OCI-LY1 (cell line): Measurements from ENCODE around the gene ZNF346.

Experiments used
- EZH2 ChIP-seq: fragments of 200-600 bp; sonication (generic), shearing (Covaris generic); IDR thresholded peaks from 2 replicates; pipeline ENCODE4 v1.8.0; 2017; ENCODE audit warnings: borderline replicate concordance, mixed run types, mild to moderate bottlenecking, antibody characterized with exemption, low read length, moderate library complexity, mixed read lengths
- TF ChIP-seq, protein P1 (sequence below): fragments of 200-600 bp; sonication (generic), shearing (Covaris generic); IDR thresholded peaks from 2 replicates; pipeline ENCODE4 v1.5.1; 2017; ENCODE audit warnings: mild to moderate bottlenecking, antibody characterized with exemption, low read length, moderate library complexity, mixed read lengths

GRCh38 chr5:177040814-177041420 lies 18.4 kb downstream of the ZNF346 start:
- TF ChIP-seq, protein P1, sequence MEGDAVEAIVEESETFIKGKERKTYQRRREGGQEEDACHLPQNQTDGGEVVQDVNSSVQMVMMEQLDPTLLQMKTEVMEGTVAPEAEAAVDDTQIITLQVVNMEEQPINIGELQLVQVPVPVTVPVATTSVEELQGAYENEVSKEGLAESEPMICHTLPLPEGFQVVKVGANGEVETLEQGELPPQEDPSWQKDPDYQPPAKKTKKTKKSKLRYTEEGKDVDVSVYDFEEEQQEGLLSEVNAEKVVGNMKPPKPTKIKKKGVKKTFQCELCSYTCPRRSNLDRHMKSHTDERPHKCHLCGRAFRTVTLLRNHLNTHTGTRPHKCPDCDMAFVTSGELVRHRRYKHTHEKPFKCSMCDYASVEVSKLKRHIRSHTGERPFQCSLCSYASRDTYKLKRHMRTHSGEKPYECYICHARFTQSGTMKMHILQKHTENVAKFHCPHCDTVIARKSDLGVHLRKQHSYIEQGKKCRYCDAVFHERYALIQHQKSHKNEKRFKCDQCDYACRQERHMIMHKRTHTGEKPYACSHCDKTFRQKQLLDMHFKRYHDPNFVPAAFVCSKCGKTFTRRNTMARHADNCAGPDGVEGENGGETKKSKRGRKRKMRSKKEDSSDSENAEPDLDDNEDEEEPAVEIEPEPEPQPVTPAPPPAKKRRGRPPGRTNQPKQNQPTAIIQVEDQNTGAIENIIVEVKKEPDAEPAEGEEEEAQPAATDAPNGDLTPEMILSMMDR = no peak
- TF ChIP-seq EZH2 = no peak
